GM21786 (cell line): Measurements from ENCODE around the gene PIH1D1.

ENCODE experiments used
- ATAC-seq: cut with Tn5 transposase; IDR thresholded peaks from one replicate; pipeline ENCODE4 v1.9.1; 2021; ENCODE audit not compliant: unreplicated experiment

PIH1D1 gene

DNA sequence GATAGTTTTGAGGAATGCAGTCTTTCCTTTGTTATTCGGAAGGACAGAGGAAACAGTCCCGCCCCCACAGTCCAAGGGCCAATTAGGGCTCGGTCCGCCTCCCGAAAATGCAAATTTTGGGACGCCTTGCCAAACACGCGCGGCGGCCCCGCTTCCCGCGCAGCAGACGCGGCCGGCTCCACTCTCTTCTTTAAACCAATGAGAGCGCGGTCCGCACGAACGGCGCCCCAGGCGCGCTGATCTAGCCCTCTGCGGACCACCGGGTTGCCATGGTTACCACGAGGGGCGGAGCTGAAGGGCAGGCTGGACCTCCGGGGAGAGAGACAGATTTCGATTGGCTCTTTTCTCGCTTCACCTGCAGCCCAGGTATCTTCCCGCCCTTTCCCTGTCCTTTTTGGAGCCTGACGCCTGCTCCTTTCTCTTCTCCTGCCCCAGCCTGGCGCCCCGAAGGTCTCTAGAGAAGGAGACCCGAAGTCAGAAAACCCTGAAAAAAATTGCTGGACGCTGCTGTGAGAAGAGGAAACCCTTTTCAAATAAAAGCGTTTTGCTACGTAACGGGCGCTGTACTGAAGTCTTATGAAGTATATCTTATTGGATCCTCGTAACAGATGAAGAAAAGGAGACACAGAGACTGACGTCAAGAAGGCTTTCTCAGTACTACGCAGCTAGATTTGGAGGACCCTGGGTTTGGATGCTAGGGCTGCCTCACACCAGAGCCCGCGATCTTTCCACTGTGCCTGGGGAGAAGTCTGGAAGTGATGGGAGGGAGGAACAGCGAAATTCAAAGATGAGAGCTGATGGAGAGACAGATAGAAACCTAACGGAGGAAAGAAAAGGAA lies 30.4 kb downstream of the PIH1D1 start:
- ATAC-seq = no peak

DNA sequence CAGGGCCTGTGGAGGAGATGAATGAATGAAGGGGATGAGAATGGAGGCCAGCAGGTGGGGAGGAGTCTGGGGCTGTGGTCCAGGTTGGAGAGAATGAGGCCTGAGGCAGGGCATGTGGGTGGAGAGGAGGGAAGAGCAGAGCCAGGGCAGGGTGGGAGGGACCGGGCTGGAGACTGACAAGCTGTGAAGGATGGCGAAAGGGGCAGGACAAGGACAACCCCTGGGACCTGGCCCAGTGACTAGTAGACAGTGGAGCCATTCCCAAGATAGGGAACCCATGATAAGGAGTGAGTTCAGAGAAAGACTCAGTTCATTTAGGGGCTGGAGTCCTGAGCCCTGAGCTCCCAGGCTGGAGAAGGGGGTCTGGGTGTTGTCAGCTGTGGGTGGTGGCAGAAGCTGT lies 31.4 kb downstream of the PIH1D1 start:
- no peak for ATAC-seq

- ATAC-seq = no peak
Observed at GRCh38 chr19:49419173-49419572, 32.4 kb downstream of the PIH1D1 start.

GRCh38 chr19:49418511-49418910 lies 33.1 kb downstream of the PIH1D1 start:
- no peak for ATAC-seq

DNA sequence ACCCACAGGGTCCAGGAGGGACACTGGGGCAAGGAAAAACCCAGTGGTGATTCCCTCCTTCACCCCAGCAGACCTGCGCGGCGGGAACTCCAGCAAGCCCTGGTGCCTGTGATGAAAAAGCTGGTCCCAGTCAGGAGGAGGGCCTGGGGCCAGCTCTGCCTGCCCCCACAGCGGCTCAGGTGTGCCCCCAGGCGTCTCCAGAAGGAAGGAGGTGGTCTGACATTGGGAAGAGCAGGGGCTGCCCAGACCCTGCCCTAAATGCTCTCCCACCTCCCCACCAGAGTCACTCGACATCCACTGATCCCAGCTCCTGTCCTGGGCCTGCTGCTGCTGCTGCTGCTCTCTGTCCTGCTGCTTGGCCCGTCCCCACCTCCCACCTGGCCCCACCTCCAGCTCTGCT lies 34.5 kb downstream of the PIH1D1 start:
- no peak for ATAC-seq

DNA sequence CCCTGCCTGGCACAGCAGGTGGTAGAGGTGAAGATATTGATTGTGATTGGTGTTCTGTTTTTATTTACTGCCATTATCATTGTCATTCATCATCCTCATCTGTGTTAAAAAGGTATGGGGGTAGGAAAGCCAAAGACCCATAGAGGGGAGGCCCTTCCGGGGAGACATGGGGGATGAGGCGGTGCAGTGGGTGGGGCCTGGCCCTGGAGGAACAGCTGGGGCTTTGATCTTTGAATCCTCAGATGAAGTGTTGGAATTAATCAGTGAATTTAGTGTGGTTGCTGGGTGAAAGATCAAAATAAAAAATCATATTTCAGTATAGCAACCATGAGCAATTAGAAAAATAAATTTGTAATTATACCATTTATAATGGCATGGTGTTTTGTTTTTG lies 35.8 kb downstream of the PIH1D1 start:
- no peak for ATAC-seq

DNA sequence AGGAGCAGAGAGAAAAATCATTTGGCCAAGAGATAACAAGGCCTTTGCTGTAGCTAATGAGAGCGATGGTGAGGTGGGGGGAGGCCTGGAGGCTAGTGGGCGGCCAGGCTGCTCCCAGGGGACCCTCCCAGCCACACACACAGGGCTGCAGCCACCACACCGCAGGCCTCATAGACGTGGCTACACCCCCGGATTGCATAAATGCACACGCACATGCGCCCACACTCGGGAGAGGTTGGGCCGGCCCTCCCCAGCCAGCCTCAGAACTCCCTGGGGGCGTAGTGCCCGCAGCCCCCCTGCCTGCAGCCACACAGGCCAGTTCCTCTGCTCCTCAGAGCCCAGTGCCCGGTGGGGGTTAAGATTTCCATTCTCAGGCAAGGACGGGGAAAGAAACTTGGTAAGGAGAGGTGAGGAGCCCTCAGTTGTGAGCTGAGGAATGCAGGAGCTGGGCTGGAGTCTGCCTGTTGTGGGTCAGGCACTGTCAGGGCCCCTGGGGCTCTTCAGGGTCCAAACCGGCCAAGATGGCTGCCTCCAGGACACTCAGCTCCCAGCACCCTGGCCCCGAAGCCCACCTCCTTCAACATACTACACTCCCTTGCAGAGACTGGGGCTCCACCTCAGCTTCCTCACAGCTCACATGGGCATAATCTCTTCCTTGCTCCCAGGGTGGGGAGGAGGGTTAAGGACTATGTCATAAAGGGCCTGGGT lies 36.4 kb downstream of the PIH1D1 start:
- ATAC-seq = no peak

DNA sequence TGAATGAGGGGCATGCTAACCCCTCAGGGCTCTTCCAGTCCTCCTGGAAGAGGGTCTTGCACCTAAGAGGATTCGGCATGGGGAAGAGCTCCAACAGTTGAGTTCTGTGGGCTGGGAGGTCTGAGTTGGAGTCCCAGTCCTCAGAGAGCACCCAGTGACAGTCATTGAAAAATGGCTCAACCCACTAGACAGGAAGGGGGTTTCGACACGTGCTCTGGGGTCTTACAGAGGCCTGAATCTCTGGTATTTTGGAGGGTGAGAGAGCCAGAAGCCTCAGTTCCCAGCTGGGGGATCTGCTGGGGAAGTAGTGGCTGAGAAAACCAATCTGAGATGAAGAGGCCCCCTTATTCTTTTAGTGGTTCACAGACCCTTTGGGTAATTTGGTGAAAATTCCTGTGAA lies 37.4 kb downstream of the PIH1D1 start:
- no peak for ATAC-seq

- ATAC-seq = no peak
Observed at GRCh38 chr19:49413348-49413747, 38.3 kb downstream of the PIH1D1 start.

DNA sequence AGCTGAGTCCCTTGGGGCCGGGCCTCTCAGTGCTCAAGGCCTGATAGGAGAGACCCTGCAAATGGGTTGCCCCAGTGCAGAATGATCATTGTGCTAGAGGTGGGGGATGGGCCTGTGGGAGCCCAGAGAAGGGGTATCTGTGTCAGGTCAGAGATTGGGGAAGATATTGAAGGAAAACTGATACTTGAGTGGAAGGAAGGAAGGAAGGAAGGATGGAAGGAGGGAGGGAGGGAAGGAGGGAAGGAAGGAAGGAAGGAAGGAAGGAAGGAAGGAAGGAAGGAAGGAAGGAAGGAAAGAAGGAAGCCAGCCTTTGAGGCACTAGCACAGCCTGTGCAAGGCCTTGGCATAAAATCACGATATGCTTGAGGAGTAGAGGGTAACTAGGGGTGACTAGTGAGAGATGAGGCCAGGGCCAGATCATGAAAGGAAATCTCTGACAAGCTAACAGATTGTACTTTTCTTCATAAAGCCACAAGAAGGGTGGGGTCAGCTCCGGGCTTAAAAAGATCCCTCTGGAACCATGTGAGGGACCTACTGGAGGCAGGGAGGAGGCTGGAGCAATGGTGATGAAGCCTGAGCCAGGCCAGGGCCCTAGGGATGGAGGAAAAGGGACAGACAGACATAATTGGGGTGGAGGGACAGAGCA lies 39.8 kb downstream of the PIH1D1 start:
- no peak for ATAC-seq

- ATAC-seq = no peak
Observed at GRCh38 chr19:49409441-49410029, 42.1 kb downstream of the PIH1D1 start.

- no peak for ATAC-seq
Observed at GRCh38 chr19:49408816-49409440, 42.7 kb downstream of the PIH1D1 start.

DNA sequence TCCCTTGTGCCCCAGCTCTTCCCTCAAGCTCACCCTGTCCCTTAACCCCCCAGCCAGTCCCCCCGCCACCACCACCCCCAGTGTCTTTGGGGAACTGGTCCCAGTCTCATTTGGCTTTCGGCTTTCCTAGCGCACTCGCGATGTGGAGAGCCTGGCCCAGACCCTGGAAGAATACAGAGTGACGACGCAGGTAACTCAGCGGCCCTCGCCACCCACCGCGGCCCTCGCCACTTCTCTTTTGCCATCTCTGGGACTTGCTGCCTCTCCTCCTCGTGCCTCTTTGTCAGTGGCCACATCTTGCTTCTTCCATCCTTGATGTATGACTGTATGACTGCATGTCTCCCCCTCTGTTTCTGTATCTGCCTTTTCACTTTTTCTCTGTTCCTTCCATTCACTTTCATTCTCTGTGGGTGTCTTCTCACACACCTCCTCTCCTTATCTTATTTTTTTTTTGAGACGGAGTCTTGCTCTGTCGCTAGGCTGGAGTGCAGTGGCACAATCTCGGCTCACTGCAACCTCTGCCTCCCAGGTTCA lies 44.1 kb downstream of the PIH1D1 start:
- no peak for ATAC-seq

- ATAC-seq = no peak
Observed at GRCh38 chr19:49407079-49407478, 44.5 kb downstream of the PIH1D1 start.

GRCh38 chr19:49403404-49404187 lies 48.0 kb downstream of the PIH1D1 start:
- ATAC-seq = no peak

DNA sequence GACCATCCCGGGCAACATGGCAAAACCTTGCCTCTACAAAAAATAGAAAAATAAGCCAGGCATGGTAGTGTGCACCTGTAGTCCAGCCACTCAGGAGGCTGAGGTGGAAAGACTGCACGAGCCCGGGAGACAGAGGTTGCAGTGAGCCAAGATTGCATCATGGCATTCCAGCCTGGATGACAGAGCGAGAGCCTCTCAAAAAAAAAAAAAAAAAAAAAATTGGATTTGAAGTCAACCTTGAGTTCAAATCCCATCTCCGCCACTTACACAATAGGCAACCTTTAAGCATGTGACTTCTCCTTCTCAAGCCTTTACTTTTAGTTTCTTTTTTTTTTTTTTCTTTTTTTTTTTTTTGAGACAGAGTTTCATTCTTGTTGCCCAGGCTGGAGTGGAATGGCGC lies 51.6 kb downstream of the PIH1D1 start:
- no peak for ATAC-seq

- ATAC-seq = no peak
Observed at GRCh38 chr19:49398931-49399330, 52.7 kb downstream of the PIH1D1 start.

DNA sequence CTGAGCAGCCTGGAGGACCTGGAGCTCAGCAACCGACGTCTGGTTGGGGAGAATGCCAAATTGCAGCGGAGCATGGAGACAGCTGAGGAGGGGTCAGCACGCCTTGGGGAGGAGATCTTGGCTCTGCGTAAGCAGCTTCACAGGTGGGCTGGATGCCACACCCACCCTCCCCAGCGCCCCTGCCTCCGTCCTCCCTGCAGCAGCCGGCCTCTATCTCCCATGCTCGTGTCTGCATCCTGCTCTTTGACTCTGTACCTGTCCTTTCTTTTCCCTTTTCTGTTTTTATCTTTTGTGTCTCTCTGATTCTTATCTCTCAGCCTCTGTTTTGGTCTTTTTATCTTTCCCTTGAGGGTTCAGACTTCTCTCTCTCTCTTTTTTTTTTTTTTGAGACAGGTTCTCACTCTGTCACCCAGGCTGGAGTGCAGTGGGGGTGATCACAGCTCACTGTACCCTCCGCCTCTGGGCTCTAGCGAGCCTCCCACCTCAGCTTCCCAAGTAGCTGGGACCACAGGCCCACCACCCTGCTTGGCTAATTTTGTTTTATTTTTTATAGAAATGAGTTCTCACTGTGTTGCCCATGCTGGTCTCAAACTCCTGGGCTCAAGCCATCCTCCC lies 53.5 kb downstream of the PIH1D1 start:
- no peak for ATAC-seq

- no peak for ATAC-seq
Observed at GRCh38 chr19:49396738-49397505, 54.7 kb downstream of the PIH1D1 start.
